ENCODE data around the gene BAZ2B.
A peak's percentile ranks its signal among the peaks of the same experiment; 100 is the strongest.

Gene BAZ2B

GRCh38 chr2:159617100-159617499, 752 bp upstream of the BAZ2B start:
- no peak for DNase-seq (ENCODE audit: low spot score)

GRCh38 chr2:159615367-159616285, 722 bp downstream of the BAZ2B start:
- peak; percentile 83 for DNase-seq (ENCODE audit: low spot score)

DNA sequence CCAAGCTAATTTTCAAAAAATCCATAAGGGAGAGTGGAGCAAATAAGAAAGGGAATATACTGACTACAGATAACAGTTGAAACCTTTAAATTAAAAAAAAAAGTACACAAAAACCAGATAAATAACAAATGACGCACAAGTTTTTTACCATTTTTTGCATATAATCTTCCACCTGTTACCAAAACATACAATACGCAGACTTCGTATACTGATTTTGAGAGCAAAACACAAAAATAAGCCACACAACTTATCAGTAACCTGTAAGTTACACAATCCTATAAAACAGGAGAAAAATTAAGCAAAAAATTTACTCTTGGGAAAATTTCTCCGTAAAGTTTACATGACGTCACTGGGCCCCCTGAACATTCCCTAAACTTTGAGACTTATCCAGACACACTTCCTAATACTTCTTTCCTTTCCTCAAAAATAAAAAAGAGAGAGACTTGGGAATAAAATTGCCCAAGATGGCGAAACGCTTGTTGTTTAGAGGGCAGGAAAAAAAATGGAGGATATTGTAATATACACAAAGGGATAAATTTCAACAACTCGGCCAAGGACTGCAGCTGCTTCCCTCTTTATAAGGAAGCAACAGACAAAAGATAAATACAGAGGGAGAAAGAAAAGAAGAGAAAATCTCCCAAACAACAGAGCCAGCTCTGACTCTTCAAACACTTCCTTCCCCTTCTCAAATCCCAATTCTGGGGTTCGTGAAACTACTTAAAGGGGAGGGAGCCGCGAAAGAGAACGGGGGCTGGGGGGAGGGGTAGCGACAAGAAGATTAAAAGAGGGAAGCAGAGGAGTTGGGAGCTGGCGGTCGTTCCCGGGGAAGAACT, 1.6 kb downstream of the BAZ2B start:
- DNase-seq (ENCODE audit: low spot score) = peak; percentile 31

GRCh38 chr2:159613651-159614285, 2.6 kb downstream of the BAZ2B start:
- no peak for DNase-seq (ENCODE audit: low spot score)

DNA sequence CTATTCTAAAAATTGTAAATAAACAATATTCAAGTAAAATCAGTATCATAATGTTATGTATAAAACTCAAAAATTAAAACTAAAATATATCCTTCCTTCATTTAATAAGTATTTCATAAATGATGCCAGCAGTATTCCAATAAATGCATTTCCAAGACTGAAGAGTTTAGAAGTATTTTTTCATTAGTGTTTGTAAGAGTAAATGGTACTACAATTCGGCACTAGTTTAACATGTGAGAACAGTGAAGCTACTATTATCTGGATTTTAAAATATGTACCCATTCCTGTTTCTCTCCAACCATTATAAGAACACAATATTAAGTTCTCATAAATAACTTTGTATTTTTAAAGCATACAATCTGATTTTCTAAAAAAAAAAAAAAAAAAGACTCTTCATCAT, 3.3 kb downstream of the BAZ2B start:
- no peak for DNase-seq (ENCODE audit: low spot score)

DNA sequence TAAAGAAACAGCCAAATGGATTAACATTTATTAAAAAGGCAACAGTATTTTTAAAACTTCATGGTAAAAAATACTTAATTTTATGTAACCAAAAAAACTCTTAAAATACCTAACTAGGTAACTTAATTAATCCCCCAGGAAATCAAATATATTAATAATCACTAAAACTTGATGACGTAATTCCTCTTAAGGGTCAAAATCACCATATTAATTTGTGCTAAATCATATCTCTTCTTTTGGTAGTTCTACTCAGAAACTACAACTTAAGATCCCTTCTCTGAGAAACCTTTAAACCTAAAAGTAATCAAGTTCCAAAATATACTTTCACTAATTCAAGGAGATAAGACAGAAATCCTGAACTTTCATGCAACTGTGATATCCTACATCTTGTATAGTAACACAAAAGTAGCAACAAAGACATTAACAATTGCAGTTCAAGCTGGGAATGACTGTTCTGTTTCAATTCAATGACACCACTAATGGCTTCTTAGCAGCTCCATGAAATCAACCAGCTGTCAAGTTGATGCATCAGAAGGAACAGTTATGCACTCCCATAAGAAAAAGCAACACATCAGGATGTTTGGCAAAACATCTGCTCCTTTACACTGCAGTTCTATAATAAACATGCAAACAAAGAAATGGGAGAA, 4.0 kb downstream of the BAZ2B start:
- no peak for DNase-seq (ENCODE audit: low spot score)

GRCh38 chr2:159609811-159610549, 6.4 kb downstream of the BAZ2B start:
- no peak for DNase-seq (ENCODE audit: low spot score)

DNA sequence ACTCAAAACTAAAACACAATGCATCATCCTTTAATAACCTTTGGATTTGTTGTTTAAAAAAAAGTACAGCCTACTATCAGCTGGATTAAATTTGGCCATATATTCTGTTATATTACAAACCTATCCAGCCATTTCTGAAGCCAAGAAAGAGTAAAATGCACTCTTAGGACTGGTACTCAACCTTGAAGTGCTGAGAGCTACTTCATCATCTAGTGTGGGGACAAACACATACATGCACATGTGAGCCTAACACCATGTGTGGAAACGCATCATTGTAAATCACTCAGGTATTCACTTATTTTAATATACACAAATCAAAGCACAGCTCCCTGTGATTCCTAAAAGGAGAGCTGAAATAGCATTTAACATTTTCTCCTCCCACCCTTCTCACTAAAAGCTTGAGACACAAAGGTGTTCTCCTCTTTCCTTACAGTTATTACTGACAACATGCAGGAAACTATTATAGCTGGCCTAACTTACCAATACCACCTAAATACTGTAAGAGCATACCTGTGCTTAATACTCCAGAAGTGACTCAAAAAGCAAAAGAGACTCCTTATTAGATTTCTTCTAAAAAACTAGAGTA, 7.5 kb downstream of the BAZ2B start:
- DNase-seq (ENCODE audit: low spot score) = no peak

GRCh38 chr2:159608108-159608507, 8.2 kb downstream of the BAZ2B start:
- DNase-seq (ENCODE audit: low spot score) = no peak

DNA sequence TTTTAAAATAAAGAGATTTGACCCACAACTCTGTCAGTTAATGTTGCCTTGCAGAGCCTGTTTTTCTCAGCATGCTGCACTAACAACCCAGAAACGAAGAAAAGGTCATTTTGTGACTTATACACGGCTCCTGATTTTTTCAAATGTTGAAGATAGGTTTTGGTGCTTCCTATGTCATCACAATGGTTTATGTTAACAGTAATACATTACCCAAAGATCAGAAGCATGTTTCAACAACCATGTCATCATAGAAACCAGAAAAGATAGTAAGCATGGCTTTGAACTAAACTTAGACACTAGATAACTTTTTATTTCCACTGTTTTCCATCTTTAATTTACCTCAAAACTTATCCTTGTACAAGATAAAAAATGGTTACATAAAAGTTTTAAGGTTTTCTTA, 10.1 kb downstream of the BAZ2B start:
- DNase-seq (ENCODE audit: low spot score) = no peak

- no peak for DNase-seq (ENCODE audit: low spot score)
Observed at GRCh38 chr2:159605441-159606178, 10.7 kb downstream of the BAZ2B start.

GRCh38 chr2:159604159-159604558, 12.2 kb downstream of the BAZ2B start:
- DNase-seq (ENCODE audit: low spot score) = no peak

- DNase-seq (ENCODE audit: low spot score) = no peak
Observed at GRCh38 chr2:159600752-159601151, 15.6 kb downstream of the BAZ2B start.

DNA sequence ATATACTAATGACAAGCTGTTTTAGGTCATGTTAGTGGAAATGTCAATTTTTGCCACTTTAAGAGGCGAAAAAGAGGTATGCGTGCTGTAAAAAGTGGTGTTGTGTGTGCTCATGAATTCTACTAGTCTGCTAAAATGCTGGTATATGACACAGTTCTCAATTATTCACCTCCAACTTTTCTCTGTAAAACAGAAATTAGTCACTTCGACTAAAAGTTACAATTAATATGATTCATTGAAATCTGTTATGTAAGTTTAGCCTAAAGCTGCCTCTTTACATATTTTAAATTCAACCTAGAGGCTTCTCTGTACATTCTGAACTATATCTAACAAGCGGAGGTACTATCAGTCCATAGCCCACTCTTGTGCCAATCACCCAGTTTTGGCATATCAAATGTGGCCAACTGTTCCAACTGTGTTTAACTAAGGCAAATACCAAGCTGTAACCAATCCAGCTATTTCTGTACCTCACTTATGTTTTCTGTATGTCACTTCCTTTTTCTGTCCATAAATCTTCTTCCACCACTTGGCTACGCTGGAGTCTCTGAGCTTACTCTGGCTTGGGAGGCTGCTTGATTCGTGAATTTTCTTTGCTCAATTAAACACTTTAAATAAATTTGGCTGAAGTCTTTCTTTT, 20.8 kb downstream of the BAZ2B start:
- DNase-seq (ENCODE audit: low spot score) = no peak

DNA sequence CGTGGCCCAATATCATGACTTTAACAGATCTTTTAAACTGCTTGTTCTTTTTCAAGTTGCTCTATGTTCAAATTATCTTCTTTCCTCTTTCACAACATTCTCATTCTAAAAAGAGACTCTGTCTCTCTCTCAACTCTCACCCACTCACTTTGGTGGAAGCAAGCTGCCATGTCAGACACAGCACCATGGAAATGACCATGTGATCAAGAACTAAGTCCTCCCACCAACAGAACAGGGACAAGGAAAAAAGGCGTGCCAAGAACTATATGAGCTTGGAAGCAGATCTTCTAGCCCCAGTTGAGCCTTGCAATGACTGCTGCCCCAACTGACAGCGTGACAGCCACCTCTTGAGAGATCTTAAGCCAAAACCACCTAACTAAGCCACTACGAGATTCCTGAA, 23.9 kb downstream of the BAZ2B start:
- DNase-seq (ENCODE audit: low spot score) = no peak

DNA sequence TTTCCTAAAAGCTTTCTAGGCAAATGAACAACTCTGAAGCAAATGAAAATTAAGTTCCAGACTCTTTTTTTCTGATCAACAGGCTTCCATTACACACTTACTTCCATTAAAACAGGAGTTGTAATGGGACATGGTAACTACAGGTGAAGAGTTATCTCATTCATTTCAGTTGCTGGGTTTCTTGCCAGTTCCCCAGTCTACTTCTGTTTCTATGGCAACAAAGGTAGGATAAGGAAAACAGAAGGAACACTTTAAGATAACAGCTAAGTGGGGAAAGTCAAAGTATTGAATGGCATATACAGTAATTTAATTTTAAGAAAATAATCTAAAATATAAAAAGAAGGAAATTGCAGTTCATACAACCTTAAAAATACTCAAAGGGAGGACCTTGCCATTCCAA, 25.1 kb downstream of the BAZ2B start:
- no peak for DNase-seq (ENCODE audit: low spot score)

- DNase-seq (ENCODE audit: low spot score) = no peak
Observed at GRCh38 chr2:159589286-159589685, 27.1 kb downstream of the BAZ2B start.

DNA sequence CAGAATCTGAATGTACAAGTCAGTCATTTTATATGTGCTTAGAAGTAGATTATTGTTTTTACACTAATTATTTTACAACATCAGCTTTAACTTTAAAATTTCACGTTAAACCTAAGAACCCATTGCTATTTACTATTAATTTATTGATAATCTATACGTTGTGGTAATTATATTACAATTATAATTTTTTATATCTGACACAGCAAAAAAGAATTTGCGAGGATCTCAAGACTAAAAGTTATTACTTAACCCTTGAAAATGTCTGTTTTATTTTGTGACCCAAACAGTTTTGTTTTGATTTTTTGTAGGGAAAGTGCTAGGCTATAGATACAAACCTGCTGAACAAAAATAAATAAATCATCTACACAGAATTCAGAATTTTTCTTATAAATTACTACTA, 30.3 kb downstream of the BAZ2B start:
- no peak for DNase-seq (ENCODE audit: low spot score)

- DNase-seq (ENCODE audit: low spot score) = no peak
Observed at GRCh38 chr2:159585622-159586021, 30.7 kb downstream of the BAZ2B start.

DNA sequence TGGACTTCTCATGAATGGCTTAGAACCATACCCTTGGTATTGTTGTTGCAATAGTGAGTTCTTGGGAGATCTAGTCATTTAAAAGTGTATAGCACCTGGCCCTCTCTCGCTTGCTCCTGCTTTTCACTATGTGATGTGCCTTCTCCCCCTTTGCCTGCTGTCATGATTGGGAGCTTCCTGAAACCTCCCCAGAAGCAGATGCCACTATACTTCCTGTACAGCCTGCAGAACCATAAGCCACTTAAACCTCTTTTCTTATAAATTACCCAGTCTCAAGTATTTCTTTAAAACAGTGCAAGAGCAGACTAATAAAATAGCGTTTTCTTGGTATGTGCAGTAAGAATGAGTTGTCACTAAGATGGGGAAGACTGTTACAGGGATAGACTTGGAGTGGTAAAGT, 31.6 kb downstream of the BAZ2B start:
- DNase-seq (ENCODE audit: low spot score) = no peak
